Gastroesophageal sphincter (tissue), 4 donors: ENCODE measurements around the gene CFAP99. TPM values are rescaled to one million over a fixed set of nuclear protein-coding genes. Genes with fewer than 3 reads are reported as not detected.

Source experiments
- ATAC-seq: fragments of 150-250 bp; one replicate; pipeline ENCODE4 v1.9.1; 2016; ENCODE audit warnings: mild to moderate bottlenecking, moderate library complexity
- H3K27ac ChIP-seq, 4 donors: fragments of 200-600 bp; sonication (generic) in 3 of 4; 1 replicate in 3 of 4; 2 replicates in 1 of 4; pipeline ENCODE4 v1.5.1; 2016 to 2019
- H3K27me3 ChIP-seq: fragments of 200-600 bp; sonication (generic); one replicate; pipeline ENCODE4 v1.5.1; 2019
- H3K36me3 ChIP-seq, 2 donors: fragments of 200-600 bp; sonication (generic); one replicate each; pipeline ENCODE4 v1.5.1; 2019; ENCODE audit warnings: control low read depth in 1 of 2
- H3K4me1 ChIP-seq, 3 donors: fragments of 200-600 bp; sonication (generic); 1 replicate in 2 of 3; 2 replicates in 1 of 3; pipeline ENCODE4 v1.5.1; 2016 to 2019; ENCODE audit warnings: control low read depth in 2 of 3
- H3K4me3 ChIP-seq, 2 donors: fragments of 200-600 bp; sonication (generic); one replicate each; pipeline ENCODE4 v1.5.1; 2019; ENCODE audit warnings: mild to moderate bottlenecking in 1 of 2, moderate library complexity in 1 of 2
- H3K9me3 ChIP-seq, 3 donors: fragments of 200-600 bp; sonication (generic); one replicate each; pipeline ENCODE4 v1.5.1; 2017 to 2019; ENCODE audit warnings: control low read depth in 2 of 3
- EP300 ChIP-seq: sonication (generic); formaldehyde crosslinking; IDR thresholded peaks from one replicate; pipeline ENCODE4 v1.6.1; 2017; ENCODE audit warnings: antibody characterized with exemption, mild to moderate bottlenecking
- POLR2A ChIP-seq, 2 donors: fragments of 450-650 bp; IDR thresholded peaks; one replicate each; pipeline ENCODE4 v1.6.1; 2017; ENCODE audit warnings: antibody characterized with exemption in 2 of 2, mild to moderate bottlenecking in 2 of 2, moderate library complexity in 1 of 2
- POLR2AphosphoS5 ChIP-seq: sonication (generic); formaldehyde crosslinking; IDR thresholded peaks from one replicate; pipeline ENCODE4 v1.6.1; 2017; ENCODE audit warnings: antibody characterized with exemption
- WGBS, 2 donors: methylation state at CpG; one replicate each; pipeline ENCODE4 v1.1.5; 2018; ENCODE audit warnings: low coverage in 1 of 2; 5-methylcytosine and 5-hydroxymethylcytosine counted together
- total RNA-seq, 4 donors: library from RNA; depleted of rRNA; stranded (reverse); fragments of >200 nt; gene quantifications; one replicate each; pipeline ENCODE4 v1.1.0, GENCODE V29; 2016
- TF ChIP-seq, protein P1 (sequence below), 4 experiments: fragments of 200-600 bp in 2 of 4; fragments of 450-650 bp in 2 of 4; sonication (generic) in 1 of 4; IDR thresholded peaks; one replicate each; pipeline ENCODE4 v1.5.1; 2017 to 2019; ENCODE audit warnings: antibody characterized with exemption in 4 of 4, mild to moderate bottlenecking in 2 of 4, moderate library complexity in 2 of 4

CFAP99 gene
- total RNA-seq, 4 donors from 2014 or later = not detected

GRCh38 chr4:2451036-2451520 is 32.3 kb downstream of the CFAP99 start:
- H3K4me3 ChIP-seq = no peak overlapping the region
- H3K9me3 ChIP-seq = no peaks in the 10 kb centered on the region
- peaks cover 4% of the 10 kb centered on the region for H3K27me3 ChIP-seq
- TF ChIP-seq POLR2A (IDR thresholded peaks at IDR 0.05) (no peak), EP300 (no peak), POLR2AphosphoS5 (no peak)
- TF ChIP-seq, protein P1, sequence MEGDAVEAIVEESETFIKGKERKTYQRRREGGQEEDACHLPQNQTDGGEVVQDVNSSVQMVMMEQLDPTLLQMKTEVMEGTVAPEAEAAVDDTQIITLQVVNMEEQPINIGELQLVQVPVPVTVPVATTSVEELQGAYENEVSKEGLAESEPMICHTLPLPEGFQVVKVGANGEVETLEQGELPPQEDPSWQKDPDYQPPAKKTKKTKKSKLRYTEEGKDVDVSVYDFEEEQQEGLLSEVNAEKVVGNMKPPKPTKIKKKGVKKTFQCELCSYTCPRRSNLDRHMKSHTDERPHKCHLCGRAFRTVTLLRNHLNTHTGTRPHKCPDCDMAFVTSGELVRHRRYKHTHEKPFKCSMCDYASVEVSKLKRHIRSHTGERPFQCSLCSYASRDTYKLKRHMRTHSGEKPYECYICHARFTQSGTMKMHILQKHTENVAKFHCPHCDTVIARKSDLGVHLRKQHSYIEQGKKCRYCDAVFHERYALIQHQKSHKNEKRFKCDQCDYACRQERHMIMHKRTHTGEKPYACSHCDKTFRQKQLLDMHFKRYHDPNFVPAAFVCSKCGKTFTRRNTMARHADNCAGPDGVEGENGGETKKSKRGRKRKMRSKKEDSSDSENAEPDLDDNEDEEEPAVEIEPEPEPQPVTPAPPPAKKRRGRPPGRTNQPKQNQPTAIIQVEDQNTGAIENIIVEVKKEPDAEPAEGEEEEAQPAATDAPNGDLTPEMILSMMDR (IDR thresholded peaks at IDR 0.05) = no peak
- no peaks in the 10 kb centered on the region for H3K36me3 ChIP-seq
- no peaks in the 10 kb centered on the region for H3K4me1 ChIP-seq
- 38 to 70% methylated on average over 2 of the region's 10 CpGs for WGBS, 2 donors
- H3K27ac ChIP-seq = no peak overlapping the region
- ATAC-seq = no peak

- no peak for ATAC-seq
- Histone ChIP-seq H3K9me3 (no peaks in the 10 kb centered on the region), H3K4me3 (no peak overlapping the region), H3K36me3 (no peaks in the 10 kb centered on the region), H3K27ac (no peak overlapping the region), H3K4me1 (no peaks in the 10 kb centered on the region), H3K27me3 (peaks cover 10% of the 10 kb centered on the region)
- TF ChIP-seq, protein P1 (IDR thresholded peaks at IDR 0.05) = no peak
- TF ChIP-seq POLR2A (IDR thresholded peaks at IDR 0.05) = no peak
- TF ChIP-seq EP300 = no peak
- no peak for TF ChIP-seq POLR2AphosphoS5
- 63% methylated on average over 8 of the region's 25 CpGs; no CpG with 5 or more reads in 1 of the 2 donors for WGBS, 2 donors
These were observed 33.3 kb downstream of the CFAP99 start for GRCh38 chr4:2451821-2452785.

DNA sequence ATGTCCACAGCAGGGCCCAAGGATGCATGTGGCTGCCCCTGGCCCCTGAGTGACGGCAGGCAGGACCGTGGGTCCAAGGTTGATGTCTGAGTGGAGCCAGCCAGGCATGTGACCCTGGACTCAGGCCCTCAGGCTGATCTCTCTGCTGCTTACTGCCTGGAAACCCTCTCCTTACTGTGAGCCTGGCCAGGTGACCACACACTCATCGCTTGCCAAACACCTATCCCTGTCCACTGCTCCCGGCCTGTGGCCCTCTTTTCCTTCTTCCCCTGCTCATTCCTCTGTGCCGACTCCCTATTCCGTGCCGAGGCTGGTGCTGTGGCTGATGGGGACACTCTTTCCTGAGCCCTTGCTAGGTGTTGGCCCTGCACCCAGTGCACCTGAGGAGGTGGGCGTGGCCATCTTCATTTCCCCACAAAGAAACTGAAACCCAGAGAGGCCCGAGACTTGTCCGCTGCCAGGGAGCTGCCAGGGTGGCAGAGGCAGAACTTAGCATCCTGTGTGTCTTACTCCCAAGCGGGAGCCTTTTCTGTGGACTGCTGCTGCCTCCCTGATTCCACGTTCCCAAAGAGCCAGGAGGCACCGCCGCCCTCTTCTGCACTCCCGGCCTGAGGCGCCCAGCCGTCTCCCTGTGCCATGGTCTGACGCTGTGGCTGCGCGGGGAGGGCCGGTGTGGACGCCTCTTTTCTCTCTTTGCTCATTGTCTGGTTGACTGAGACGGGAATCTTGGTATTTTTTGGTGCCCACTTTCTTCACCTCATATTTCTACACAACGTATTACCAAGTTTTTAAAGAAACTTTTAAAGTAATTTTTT is 38.9 kb downstream of the CFAP99 start:
- Histone ChIP-seq H3K4me1 (peaks cover 0 to 11% (median 6%) of the 10 kb centered on the region in 3 donors), H3K36me3 (no peaks in the 10 kb centered on the region), H3K4me3 (no peak overlapping the region), H3K27me3 (peaks cover 17% of the 10 kb centered on the region), H3K9me3 (no peaks in the 10 kb centered on the region), H3K27ac (no peak overlapping the region)
- 76 to 84% methylated on average over 13 to 17 of the region's 24 CpGs for WGBS, 2 donors
- no peak for TF ChIP-seq POLR2AphosphoS5
- no peak for TF ChIP-seq EP300
- no peak for TF ChIP-seq POLR2A (IDR thresholded peaks at IDR 0.05)
- ATAC-seq = no peak

DNA sequence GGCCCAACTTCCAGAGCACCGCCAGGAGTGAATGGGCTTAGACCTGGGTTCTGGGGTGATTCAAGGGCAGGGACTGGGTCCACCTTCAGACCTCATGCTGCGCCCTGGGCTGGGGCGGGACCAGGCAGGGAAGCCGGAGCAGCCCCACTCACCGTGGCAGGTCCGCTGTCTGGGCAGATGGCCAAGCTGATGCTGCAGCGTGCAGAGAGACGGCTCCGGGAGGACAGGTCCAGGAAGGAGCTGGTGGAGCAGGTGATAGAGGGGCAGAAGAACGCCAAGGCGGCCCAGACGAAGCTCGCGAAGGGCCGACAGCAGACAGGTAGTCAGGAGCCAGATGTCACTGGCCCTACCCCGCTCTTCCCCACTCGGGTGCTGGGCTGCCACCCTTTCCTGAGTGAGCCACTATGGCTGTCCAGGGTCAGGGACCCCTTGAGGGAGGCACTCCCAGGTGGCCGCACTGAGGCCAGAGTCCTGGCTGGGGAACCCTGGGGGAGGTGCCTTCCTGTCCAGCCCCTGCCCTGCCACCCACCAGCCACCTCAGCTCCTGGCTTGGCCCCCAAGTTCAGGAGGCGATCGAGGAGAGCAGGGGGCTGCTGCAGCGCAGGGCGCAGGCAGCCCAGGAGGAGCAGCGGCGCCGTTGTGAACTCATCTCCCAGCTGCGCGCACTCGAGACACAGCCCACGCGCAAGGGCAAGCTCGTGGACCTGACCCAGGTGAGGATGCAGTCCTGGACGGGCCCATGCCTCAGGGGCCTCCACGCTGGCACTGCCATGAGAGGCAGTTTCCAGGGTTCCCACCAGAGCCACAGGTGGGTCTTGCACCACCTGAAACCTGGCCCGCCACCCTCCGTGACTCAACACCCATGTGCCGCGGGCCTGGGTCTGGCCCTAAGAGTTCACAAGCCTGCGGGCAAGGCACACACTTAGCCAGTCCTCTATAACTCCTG is 40.1 kb downstream of the CFAP99 start:
- peaks cover 0 to 20% (median 11%) of the 10 kb centered on the region in 3 donors for H3K4me1 ChIP-seq
- H3K4me3 ChIP-seq = no peak overlapping the region
- 78 to 80% methylated on average over 4 to 6 of the region's 38 CpGs for WGBS, 2 donors
- H3K36me3 ChIP-seq = no peaks in the 10 kb centered on the region
- H3K27me3 ChIP-seq = peaks cover 17% of the 10 kb centered on the region
- no peak overlapping the region for H3K27ac ChIP-seq
- TF ChIP-seq, protein P1 (IDR thresholded peaks at IDR 0.05) = no peak
- TF ChIP-seq POLR2A (IDR thresholded peaks at IDR 0.05) (no peak), POLR2AphosphoS5 (no peak), EP300 (no peak)
- no peaks in the 10 kb centered on the region for H3K9me3 ChIP-seq
- no peak for ATAC-seq
